ENCODE results near the gene CDC42EP3. TPM values are rescaled to one million over a fixed set of nuclear protein-coding genes. Genes with fewer than 3 reads are reported as not detected.

The CDC42EP3 gene
- polyA plus RNA-seq, 1 donor from 2014 or later = 25.2 TPM

DNA sequence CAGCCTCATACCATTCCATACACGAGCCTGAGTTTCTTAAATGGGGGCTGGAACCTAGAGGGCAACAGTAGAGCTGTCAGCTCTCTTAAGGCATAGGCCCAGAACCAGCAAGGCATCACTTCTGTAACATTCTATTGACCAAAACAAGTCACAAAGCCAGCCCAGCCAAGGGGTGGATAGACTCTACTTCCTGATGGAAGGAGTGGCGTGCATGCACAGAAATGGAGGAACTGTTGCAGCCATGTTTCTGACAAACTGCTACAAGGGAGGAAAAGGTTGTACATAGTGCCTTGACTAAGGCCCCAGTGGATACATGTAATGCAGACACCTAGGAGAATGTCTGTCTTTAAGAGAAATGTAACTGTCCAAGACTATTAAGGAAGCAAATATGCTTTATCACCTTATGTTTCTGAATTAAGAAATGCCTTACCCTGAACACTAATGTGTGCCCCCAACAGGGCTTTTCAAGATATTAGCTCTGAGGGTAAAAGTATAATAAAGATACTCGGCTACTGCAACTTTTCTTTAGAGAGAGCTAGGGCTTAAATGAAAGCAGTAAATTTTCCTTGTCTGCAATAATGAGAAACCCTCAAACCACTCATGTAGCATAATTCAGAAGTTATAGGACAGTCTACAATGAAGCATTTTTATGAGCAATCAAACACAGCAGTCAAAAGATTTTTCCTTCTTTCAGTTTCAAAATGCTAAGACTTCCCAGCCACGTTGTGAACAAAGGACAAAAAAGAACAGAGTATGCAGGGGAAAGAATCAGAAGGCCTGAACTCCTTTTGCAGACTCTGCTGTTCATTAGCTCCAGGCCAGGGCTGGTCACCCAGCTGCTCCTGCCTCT, 35.1 kb upstream of the CDC42EP3 start:
- H4K20me1 ChIP-seq (ENCODE audit: insufficient read depth) = no peaks in the 10 kb centered on the region
- no peaks in the 10 kb centered on the region for H3K27me3 ChIP-seq (ENCODE audit: insufficient read depth, low read depth, low read length)
- no peak overlapping the region for H3K4me2 ChIP-seq (ENCODE audit: low read length)
- no peak overlapping the region for H2AFZ ChIP-seq (ENCODE audit: low read depth, low read length)
- H3K4me3 ChIP-seq (ENCODE audit: low read length) = no peak overlapping the region
- H3K9me2 ChIP-seq (ENCODE audit: insufficient read depth, low read length) = no peaks in the 10 kb centered on the region
- H3F3A ChIP-seq (ENCODE audit: insufficient read depth, low read length, poor library complexity, severe bottlenecking) = no peaks in the 10 kb centered on the region
- H3K36me3 ChIP-seq (ENCODE audit: insufficient read depth, low read length) = no peaks in the 10 kb centered on the region
- H3K79me2 ChIP-seq (replicated peaks; ENCODE audit: insufficient read depth, low read length) = no peaks in the 10 kb centered on the region
- TF ChIP-seq EP300 (conservative IDR thresholded peaks at IDR 0.05; ENCODE audit: poor library complexity, severe bottlenecking) (no peak), POLR2AphosphoS5 (IDR thresholded peaks at IDR 0.05) (no peak), RAD21 (conservative IDR thresholded peaks at IDR 0.05) (no peak), TAF1 (IDR thresholded peaks at IDR 0.05; ENCODE audit: low read depth) (no peak), SMC3 (conservative IDR thresholded peaks at IDR 0.05; ENCODE audit: poor library complexity) (no peak), EZH2 (IDR thresholded peaks at IDR 0.05; ENCODE audit: borderline replicate concordance, insufficient read depth, low read length, poor library complexity, severe bottlenecking) (no peak)
- TF ChIP-seq, protein P1, sequence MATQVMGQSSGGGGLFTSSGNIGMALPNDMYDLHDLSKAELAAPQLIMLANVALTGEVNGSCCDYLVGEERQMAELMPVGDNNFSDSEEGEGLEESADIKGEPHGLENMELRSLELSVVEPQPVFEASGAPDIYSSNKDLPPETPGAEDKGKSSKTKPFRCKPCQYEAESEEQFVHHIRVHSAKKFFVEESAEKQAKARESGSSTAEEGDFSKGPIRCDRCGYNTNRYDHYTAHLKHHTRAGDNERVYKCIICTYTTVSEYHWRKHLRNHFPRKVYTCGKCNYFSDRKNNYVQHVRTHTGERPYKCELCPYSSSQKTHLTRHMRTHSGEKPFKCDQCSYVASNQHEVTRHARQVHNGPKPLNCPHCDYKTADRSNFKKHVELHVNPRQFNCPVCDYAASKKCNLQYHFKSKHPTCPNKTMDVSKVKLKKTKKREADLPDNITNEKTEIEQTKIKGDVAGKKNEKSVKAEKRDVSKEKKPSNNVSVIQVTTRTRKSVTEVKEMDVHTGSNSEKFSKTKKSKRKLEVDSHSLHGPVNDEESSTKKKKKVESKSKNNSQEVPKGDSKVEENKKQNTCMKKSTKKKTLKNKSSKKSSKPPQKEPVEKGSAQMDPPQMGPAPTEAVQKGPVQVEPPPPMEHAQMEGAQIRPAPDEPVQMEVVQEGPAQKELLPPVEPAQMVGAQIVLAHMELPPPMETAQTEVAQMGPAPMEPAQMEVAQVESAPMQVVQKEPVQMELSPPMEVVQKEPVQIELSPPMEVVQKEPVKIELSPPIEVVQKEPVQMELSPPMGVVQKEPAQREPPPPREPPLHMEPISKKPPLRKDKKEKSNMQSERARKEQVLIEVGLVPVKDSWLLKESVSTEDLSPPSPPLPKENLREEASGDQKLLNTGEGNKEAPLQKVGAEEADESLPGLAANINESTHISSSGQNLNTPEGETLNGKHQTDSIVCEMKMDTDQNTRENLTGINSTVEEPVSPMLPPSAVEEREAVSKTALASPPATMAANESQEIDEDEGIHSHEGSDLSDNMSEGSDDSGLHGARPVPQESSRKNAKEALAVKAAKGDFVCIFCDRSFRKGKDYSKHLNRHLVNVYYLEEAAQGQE (IDR thresholded peaks at IDR 0.05; ENCODE audit: borderline replicate concordance) = no peak
- TF ChIP-seq, protein P2, sequence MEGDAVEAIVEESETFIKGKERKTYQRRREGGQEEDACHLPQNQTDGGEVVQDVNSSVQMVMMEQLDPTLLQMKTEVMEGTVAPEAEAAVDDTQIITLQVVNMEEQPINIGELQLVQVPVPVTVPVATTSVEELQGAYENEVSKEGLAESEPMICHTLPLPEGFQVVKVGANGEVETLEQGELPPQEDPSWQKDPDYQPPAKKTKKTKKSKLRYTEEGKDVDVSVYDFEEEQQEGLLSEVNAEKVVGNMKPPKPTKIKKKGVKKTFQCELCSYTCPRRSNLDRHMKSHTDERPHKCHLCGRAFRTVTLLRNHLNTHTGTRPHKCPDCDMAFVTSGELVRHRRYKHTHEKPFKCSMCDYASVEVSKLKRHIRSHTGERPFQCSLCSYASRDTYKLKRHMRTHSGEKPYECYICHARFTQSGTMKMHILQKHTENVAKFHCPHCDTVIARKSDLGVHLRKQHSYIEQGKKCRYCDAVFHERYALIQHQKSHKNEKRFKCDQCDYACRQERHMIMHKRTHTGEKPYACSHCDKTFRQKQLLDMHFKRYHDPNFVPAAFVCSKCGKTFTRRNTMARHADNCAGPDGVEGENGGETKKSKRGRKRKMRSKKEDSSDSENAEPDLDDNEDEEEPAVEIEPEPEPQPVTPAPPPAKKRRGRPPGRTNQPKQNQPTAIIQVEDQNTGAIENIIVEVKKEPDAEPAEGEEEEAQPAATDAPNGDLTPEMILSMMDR (IDR thresholded peaks at IDR 0.05; ENCODE audit: poor library complexity, severe bottlenecking) = no peak
- H3K27ac ChIP-seq (ENCODE audit: low read length) = no peak overlapping the region
- no peaks in the 10 kb centered on the region for H3K9me3 ChIP-seq (ENCODE audit: low read length)
- no peak overlapping the region for H3K9ac ChIP-seq (ENCODE audit: low read length)

DNA sequence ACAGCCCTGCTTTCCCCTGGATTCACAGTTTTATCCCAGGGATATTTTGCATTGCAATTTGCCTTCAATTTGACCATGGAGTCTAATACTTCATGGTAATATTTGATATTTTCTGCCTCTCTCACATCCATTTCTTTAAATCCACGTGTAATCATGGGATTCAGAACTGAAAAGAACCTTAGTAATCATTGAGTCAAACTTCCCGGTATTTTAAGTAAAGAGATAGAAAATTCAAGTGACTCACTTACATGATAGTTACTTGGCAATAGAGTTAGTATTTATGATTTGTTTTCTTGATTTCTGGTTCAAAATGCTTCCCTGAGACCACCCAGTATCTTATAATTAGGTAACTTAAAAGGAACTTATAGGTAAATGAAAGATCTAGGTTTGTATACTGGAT, 33.7 kb upstream of the CDC42EP3 start:
- no peaks in the 10 kb centered on the region for H3K36me3 ChIP-seq (ENCODE audit: insufficient read depth, low read length)
- no peaks in the 10 kb centered on the region for H3K9me3 ChIP-seq (ENCODE audit: low read length)
- no peaks in the 10 kb centered on the region for H3K9me2 ChIP-seq (ENCODE audit: insufficient read depth, low read length)
- TF ChIP-seq, protein P2 (IDR thresholded peaks at IDR 0.05; ENCODE audit: poor library complexity, severe bottlenecking) = no peak
- H3K79me2 ChIP-seq (replicated peaks; ENCODE audit: insufficient read depth, low read length) = no peaks in the 10 kb centered on the region
- H2AFZ ChIP-seq (ENCODE audit: low read depth, low read length) = no peak overlapping the region
- no peak overlapping the region for H3K9ac ChIP-seq (ENCODE audit: low read length)
- H3K4me3 ChIP-seq (ENCODE audit: low read length) = no peak overlapping the region
- H3K4me2 ChIP-seq (ENCODE audit: low read length) = no peak overlapping the region
- H3K27ac ChIP-seq (ENCODE audit: low read length) = no peak overlapping the region
- H4K20me1 ChIP-seq (ENCODE audit: insufficient read depth) = no peaks in the 10 kb centered on the region
- H3F3A ChIP-seq (ENCODE audit: insufficient read depth, low read length, poor library complexity, severe bottlenecking) = no peaks in the 10 kb centered on the region
- no peaks in the 10 kb centered on the region for H3K27me3 ChIP-seq (ENCODE audit: insufficient read depth, low read depth, low read length)

All from neural cell (in vitro differentiated cells).